Stomach (tissue), 4 donors: ENCODE results near the gene KIFAP3.

ENCODE experiments used
- EP300 ChIP-seq: sonication (generic); formaldehyde crosslinking; IDR thresholded peaks from one replicate; pipeline ENCODE4 v1.6.1; 2017; ENCODE audit warnings: antibody characterized with exemption
- POLR2A ChIP-seq, 4 donors: fragments of 450-650 bp; IDR thresholded peaks; one replicate each; pipeline ENCODE4 v1.6.1; 2016; ENCODE audit warnings: antibody characterized with exemption in 4 of 4, control low read depth in 2 of 4, mild to moderate bottlenecking in 1 of 4, moderate library complexity in 1 of 4
- POLR2AphosphoS5 ChIP-seq, 3 donors: sonication (generic); formaldehyde crosslinking; IDR thresholded peaks; one replicate each; pipeline ENCODE4 v1.6.1; 2016; ENCODE audit warnings: antibody characterized with exemption in 3 of 3
- TF ChIP-seq, protein P1 (sequence below), 7 experiments: fragments of 450-650 bp in 4 of 7; fragments of 200-600 bp in 3 of 7; sonication (generic) in 3 of 7; IDR thresholded peaks; one replicate each; pipeline ENCODE4 v1.5.1; 2016 to 2019; ENCODE audit warnings: antibody characterized with exemption in 7 of 7, control low read depth in 2 of 7, mild to moderate bottlenecking in 1 of 7

DNA sequence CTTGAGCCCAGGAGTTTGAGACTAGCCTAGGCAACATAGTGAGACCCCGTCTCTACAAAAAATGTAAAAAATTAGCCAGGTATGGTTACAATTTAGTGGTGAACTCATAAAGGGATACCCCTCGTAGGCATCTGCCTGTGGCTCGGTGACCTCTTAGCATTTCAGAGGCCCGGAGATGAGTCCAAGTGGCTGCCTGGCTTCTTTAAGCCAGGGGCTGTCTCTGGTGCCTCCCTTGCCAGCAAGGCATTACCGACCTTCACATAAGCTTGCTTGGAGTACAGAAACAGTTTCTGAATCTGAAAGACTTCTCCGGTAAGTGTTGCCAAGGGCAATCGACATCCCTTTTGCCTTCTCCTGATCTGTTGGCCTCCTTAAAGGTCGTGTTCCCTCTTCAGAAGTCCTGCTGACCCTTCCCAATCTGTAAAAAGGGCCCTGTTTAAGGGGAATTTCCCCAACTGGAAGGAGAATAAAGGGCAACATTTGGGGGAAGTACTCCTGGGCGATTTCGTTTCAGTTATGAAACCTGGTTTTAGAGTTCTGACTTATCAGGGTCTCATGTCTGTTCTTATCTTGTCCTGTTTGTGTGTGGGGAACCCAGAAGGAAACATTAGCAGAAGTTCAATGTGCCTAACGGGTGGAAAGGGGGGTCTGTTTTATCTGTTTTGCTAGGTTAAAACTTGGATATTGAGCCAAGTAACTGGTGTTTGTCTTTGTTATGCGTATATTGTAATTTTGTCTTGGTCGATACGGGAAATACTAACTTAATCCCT is 32.9 kb downstream of the KIFAP3 start:
- TF ChIP-seq, protein P1, sequence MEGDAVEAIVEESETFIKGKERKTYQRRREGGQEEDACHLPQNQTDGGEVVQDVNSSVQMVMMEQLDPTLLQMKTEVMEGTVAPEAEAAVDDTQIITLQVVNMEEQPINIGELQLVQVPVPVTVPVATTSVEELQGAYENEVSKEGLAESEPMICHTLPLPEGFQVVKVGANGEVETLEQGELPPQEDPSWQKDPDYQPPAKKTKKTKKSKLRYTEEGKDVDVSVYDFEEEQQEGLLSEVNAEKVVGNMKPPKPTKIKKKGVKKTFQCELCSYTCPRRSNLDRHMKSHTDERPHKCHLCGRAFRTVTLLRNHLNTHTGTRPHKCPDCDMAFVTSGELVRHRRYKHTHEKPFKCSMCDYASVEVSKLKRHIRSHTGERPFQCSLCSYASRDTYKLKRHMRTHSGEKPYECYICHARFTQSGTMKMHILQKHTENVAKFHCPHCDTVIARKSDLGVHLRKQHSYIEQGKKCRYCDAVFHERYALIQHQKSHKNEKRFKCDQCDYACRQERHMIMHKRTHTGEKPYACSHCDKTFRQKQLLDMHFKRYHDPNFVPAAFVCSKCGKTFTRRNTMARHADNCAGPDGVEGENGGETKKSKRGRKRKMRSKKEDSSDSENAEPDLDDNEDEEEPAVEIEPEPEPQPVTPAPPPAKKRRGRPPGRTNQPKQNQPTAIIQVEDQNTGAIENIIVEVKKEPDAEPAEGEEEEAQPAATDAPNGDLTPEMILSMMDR (IDR thresholded peaks at IDR 0.05): no peak
- TF ChIP-seq POLR2A (IDR thresholded peaks at IDR 0.05) (no peak), POLR2AphosphoS5 (IDR thresholded peaks at IDR 0.05) (no peak), EP300 (no peak)
